HCT116 (cell line): ENCODE results near the gene PEAK1. TPM values are rescaled to one million over a fixed set of nuclear protein-coding genes. Genes with fewer than 3 reads are reported as not detected.

ENCODE experiments used
- ATAC-seq: fragments of 200-7000 bp; cut with Tn5 transposase; 2 replicates; pipeline ENCODE4 v1.9.1; 2020; ENCODE audit warnings: mild to moderate bottlenecking, moderate library complexity
- BruUV-seq: library from RNA; stranded (reverse); fragments of 400-500 nt; replicated peaks from 2 replicates; lab custom pipeline; 2021; lab: Mats Ljungman, UMichigan
- CTCF ChIA-PET: fragments of 300-600 bp; sonication (Branson Sonifier 250); formaldehyde crosslinking; loops from one replicate; lab custom pipeline; 2021; ENCODE audit warnings: antibody characterized with exemption; lab: Charles Lee
- POLR2A ChIA-PET: fragments of 300-600, 350-600 bp; sonication (Branson Sonifier 250); formaldehyde crosslinking; loops from one replicate; lab custom pipeline; 2021; ENCODE audit warnings: antibody characterized with exemption; lab: Charles Lee
- RAD21 ChIA-PET, 2 experiments: fragments of 300-600 bp; sonication (Branson Sonifier 250); formaldehyde crosslinking; loops; one replicate each; lab custom pipeline; 2023; ENCODE audit warnings: low total read pairs in 2 of 2; ENCODE audit not compliant: uncharacterized antibody in 2 of 2, unreplicated experiment in 2 of 2, low non-redundant PET in 1 of 2; lab: Charles Lee
- DNase-seq: peaks from one replicate; pipeline ENCODE4 v3.0.0-alpha.2; 2010; ENCODE audit warnings: low read depth, low spot score
- H2AFZ ChIP-seq: fragments of 200-600 bp; shearing (Covaris generic), sonication (generic); 2 replicates; pipeline ENCODE4 v1.6.1; 2017; ENCODE audit warnings: low read depth, mixed run types, mixed read lengths, antibody characterized with exemption, low read length; ENCODE audit not compliant: poor library complexity, severe bottlenecking
- H3K27ac ChIP-seq: 2 replicates; pipeline ENCODE4 v1.5.1; 2012; ENCODE audit warnings: low read depth, low read length
- H3K27me3 ChIP-seq: fragments of 200-600 bp; sonication (generic); 2 replicates; pipeline ENCODE4 v1.6.1; 2016; ENCODE audit warnings: mixed run types, low read length, mixed read lengths; ENCODE audit not compliant: insufficient read depth
- H3K36me3 ChIP-seq, 2 experiments: fragments of 200-500 bp in 1 of 2; fragments of 200-600 bp in 1 of 2; sonication (Bioruptor generic) in 1 of 2; sonication (generic) in 1 of 2; 2 replicates each; pipeline versions ENCODE4 v1.5.1 to v1.6.1; 2014 to 2016; ENCODE audit warnings: low read length in 2 of 2, inconsistent platforms in 1 of 2, mixed read lengths in 1 of 2, mixed run types in 1 of 2; ENCODE audit not compliant: insufficient read depth in 2 of 2, control insufficient read depth in 1 of 2
- H3K4me1 ChIP-seq, 2 experiments: fragments of 200-600 bp in 1 of 2; sonication (generic) in 1 of 2; 2 replicates each; pipeline versions ENCODE4 v1.5.1 to v1.6.1; 2012 to 2017; ENCODE audit warnings: low read length in 2 of 2, inconsistent platforms in 1 of 2, mild to moderate bottlenecking in 1 of 2, mixed read lengths in 1 of 2, mixed run types in 1 of 2, moderate library complexity in 1 of 2; ENCODE audit not compliant: insufficient read depth in 2 of 2, control insufficient read depth in 1 of 2
- H3K4me2 ChIP-seq: fragments of 200-600 bp; sonication (generic); 2 replicates; pipeline ENCODE4 v1.6.1; 2017; ENCODE audit warnings: mixed run types, low read length, mixed read lengths
- H3K4me3 ChIP-seq, 2 experiments: fragments of 200-600 bp in 1 of 2; sonication (generic) in 1 of 2; replicated peaks in 1 of 2; 2 replicates each; pipeline ENCODE4 v1.5.1; 2011 to 2016; ENCODE audit warnings: low read length in 2 of 2, control low read depth in 1 of 2, low read depth in 1 of 2, mild to moderate bottlenecking in 1 of 2, mixed read lengths in 1 of 2, mixed run types in 1 of 2
- H3K79me2 ChIP-seq: fragments of 200-600 bp; sonication (generic); 2 replicates; pipeline ENCODE4 v1.6.1; 2017; ENCODE audit warnings: mild to moderate bottlenecking, mixed run types, low read length, moderate library complexity, mixed read lengths; ENCODE audit not compliant: insufficient read depth
- H3K9ac ChIP-seq: fragments of 200-600 bp; sonication (generic); 2 replicates; pipeline ENCODE4 v1.6.1; 2016; ENCODE audit warnings: low read length, mixed read lengths
- H3K9me2 ChIP-seq: fragments of 200-600 bp; sonication (generic), shearing (Covaris generic); 2 replicates; pipeline ENCODE4 v1.6.1; 2017; ENCODE audit warnings: mixed run types, mild to moderate bottlenecking, moderate library complexity; ENCODE audit not compliant: insufficient read depth
- H3K9me3 ChIP-seq, 2 experiments: fragments of 200-500 bp in 1 of 2; fragments of 200-600 bp in 1 of 2; sonication (Bioruptor generic) in 1 of 2; sonication (generic) in 1 of 2; 2 replicates each; pipeline ENCODE4 v1.6.1; 2014 to 2017; ENCODE audit warnings: low read length in 2 of 2, mixed read lengths in 2 of 2, inconsistent platforms in 1 of 2, low read depth in 1 of 2, mild to moderate bottlenecking in 1 of 2, mixed run types in 1 of 2, moderate library complexity in 1 of 2; ENCODE audit not compliant: control insufficient read depth in 1 of 2, insufficient read depth in 1 of 2
- H4K20me1 ChIP-seq: fragments of 200-600 bp; sonication (generic), shearing (Covaris generic); 2 replicates; pipeline ENCODE4 v1.6.1; 2017; ENCODE audit warnings: mixed run types, mild to moderate bottlenecking, moderate library complexity; ENCODE audit not compliant: insufficient read depth
- CBX3 ChIP-seq: IDR thresholded peaks from 2 replicates; pipeline ENCODE4 v1.6.1; 2012; ENCODE audit warnings: low read depth
- CEBPB ChIP-seq: IDR thresholded peaks from 2 replicates; pipeline ENCODE4 v1.6.1; 2012; ENCODE audit warnings: low read depth
- EGR1 ChIP-seq: IDR thresholded peaks from 2 replicates; pipeline ENCODE4 v1.6.1; 2012; ENCODE audit warnings: low read depth
- ELF1 ChIP-seq: IDR thresholded peaks from 2 replicates; pipeline ENCODE4 v1.6.1; 2012; ENCODE audit warnings: low read depth, borderline replicate concordance
- EZH2 ChIP-seq: fragments of 200-600 bp; sonication (generic); IDR thresholded peaks from 2 replicates; pipeline ENCODE4 v1.6.1; 2017; ENCODE audit warnings: antibody characterized with exemption, mixed run types
- EZH2phosphoT487 ChIP-seq: fragments of 200-600 bp; IDR thresholded peaks from 2 replicates; pipeline ENCODE4 v1.6.1; 2018; ENCODE audit warnings: antibody characterized with exemption, borderline replicate concordance
- JUND ChIP-seq: IDR thresholded peaks from 2 replicates; pipeline ENCODE4 v1.6.1; 2012
- POLR2AphosphoS5 ChIP-seq: IDR thresholded peaks from 2 replicates; pipeline ENCODE4 v1.6.1; 2011; ENCODE audit warnings: mild to moderate bottlenecking, low read depth, low read length, moderate library complexity
- RAD21 ChIP-seq: IDR thresholded peaks from 2 replicates; pipeline ENCODE4 v1.6.1; 2012; ENCODE audit warnings: low read depth, mild to moderate bottlenecking
- SIN3A ChIP-seq: IDR thresholded peaks from 2 replicates; pipeline ENCODE4 v1.6.1; 2012; ENCODE audit warnings: low read depth
- SP1 ChIP-seq: IDR thresholded peaks from 2 replicates; pipeline ENCODE4 v1.6.1; 2012; ENCODE audit warnings: low read depth
- TCF7L2 ChIP-seq: IDR thresholded peaks from 2 replicates; pipeline ENCODE4 v1.7.0; 2011; ENCODE audit warnings: borderline replicate concordance, inconsistent platforms; ENCODE audit not compliant: insufficient read depth, insufficient read length; ENCODE audit errors: extremely low read depth
- ZFX ChIP-seq: fragments of 450-650 bp; IDR thresholded peaks from 2 replicates; pipeline ENCODE4 v1.6.1; 2017
- intact Hi-C: fragments of 100-400 bp; cut with micrococcal nuclease; formaldehyde crosslinking; loops from 2 replicates; pipeline ENCODE4 v1.10.0; 2022
- total RNA-seq: library from RNA; stranded (reverse); gene quantifications from one replicate; pipeline ENCODE4 v1.2.1, GENCODE V29; 2021; ENCODE audit not compliant: unreplicated experiment
- TF ChIP-seq, protein P1 (sequence below), 3 experiments: fragments of 200-600 bp in 1 of 3; sonication (generic) in 1 of 3; IDR thresholded peaks in 2 of 3; conservative IDR thresholded peaks in 1 of 3; 2 replicates each; pipeline ENCODE4 v1.5.1; 2012 to 2017; ENCODE audit warnings: low read depth in 2 of 3, low read length in 2 of 3, antibody characterized with exemption in 1 of 3, borderline replicate concordance in 1 of 3, control low read depth in 1 of 3, mild to moderate bottlenecking in 1 of 3, mixed read lengths in 1 of 3, mixed run types in 1 of 3, moderate library complexity in 1 of 3; ENCODE audit not compliant: insufficient read depth in 1 of 3
- TF ChIP-seq, protein P2 (sequence below): IDR thresholded peaks from 2 replicates; pipeline ENCODE4 v1.6.1; 2012
- TF ChIP-seq, protein P3 (sequence below): IDR thresholded peaks from 2 replicates; pipeline ENCODE4 v1.6.1; 2012; ENCODE audit warnings: low read depth
- TF ChIP-seq, protein P4 (sequence below): IDR thresholded peaks from 2 replicates; pipeline ENCODE4 v1.6.1; 2011; ENCODE audit warnings: mild to moderate bottlenecking, low read length, moderate library complexity; ENCODE audit not compliant: insufficient replicate concordance; ENCODE audit errors: extremely low read depth

Gene PEAK1
- total RNA-seq, 1 experiment from 2014 or later, result 23.4 TPM

DNA sequence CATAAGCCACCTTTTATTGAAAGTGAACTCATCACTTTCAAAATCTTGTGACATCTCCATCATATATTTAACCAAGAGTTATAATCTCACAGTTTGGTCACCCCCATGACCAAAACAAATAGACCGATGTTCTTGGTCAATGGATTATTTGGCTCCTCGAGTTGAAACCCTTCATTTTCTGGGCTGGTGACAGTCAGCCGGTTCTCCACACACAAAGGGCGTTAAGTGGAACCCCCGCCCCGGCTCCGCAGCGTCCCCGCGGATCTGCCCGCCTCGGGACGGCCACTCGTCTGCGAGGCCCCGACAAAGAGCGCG is 349.8 kb downstream of the PEAK1 start:
- Histone ChIP-seq H2AFZ (no peak overlapping the region), H3K27me3 (no peaks in the 10 kb centered on the region), H3K9ac (peak overlapping the region; percentile 90), H4K20me1 (no peaks in the 10 kb centered on the region; the same call in 1 of the 2 replicates), H3K36me3 (no peaks in the 10 kb centered on the region), H3K4me3 (peak overlapping the region; percentile 71 to 80), H3K4me1 (peaks cover 5 to 17% of the 10 kb centered on the region in 2 experiments; a peak in 3 of 4 replicates), H3K9me2 (no peaks in the 10 kb centered on the region), H3K9me3 (no peaks in the 10 kb centered on the region), H3K27ac (peak overlapping the region; percentile 80), H3K79me2 (peaks cover 52% of the 10 kb centered on the region), H3K4me2 (peak overlapping the region; percentile 72)
- TF ChIP-seq, protein P1, sequence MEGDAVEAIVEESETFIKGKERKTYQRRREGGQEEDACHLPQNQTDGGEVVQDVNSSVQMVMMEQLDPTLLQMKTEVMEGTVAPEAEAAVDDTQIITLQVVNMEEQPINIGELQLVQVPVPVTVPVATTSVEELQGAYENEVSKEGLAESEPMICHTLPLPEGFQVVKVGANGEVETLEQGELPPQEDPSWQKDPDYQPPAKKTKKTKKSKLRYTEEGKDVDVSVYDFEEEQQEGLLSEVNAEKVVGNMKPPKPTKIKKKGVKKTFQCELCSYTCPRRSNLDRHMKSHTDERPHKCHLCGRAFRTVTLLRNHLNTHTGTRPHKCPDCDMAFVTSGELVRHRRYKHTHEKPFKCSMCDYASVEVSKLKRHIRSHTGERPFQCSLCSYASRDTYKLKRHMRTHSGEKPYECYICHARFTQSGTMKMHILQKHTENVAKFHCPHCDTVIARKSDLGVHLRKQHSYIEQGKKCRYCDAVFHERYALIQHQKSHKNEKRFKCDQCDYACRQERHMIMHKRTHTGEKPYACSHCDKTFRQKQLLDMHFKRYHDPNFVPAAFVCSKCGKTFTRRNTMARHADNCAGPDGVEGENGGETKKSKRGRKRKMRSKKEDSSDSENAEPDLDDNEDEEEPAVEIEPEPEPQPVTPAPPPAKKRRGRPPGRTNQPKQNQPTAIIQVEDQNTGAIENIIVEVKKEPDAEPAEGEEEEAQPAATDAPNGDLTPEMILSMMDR (IDR thresholded peaks at IDR 0.05 in 2 of 3, conservative IDR thresholded peaks at IDR 0.05 in 1 of 3; ENCODE audit: borderline replicate concordance in 1 of 3, insufficient read depth in 1 of 3, low read depth in 2 of 3, low read length in 2 of 3), result no peak
- TF ChIP-seq ZFX (no peak), EZH2 (no peak), ELF1 (no peak), JUND (no peak), CEBPB (no peak), EZH2phosphoT487 (no peak), POLR2AphosphoS5 (no peak), TCF7L2 (no peak), RAD21 (no peak), EGR1 (no peak), CBX3 (no peak), SIN3A (no peak), SP1 (no peak)
- TF ChIP-seq, protein P2, sequence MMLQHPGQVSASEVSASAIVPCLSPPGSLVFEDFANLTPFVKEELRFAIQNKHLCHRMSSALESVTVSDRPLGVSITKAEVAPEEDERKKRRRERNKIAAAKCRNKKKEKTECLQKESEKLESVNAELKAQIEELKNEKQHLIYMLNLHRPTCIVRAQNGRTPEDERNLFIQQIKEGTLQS, result no peak
- TF ChIP-seq, protein P3, sequence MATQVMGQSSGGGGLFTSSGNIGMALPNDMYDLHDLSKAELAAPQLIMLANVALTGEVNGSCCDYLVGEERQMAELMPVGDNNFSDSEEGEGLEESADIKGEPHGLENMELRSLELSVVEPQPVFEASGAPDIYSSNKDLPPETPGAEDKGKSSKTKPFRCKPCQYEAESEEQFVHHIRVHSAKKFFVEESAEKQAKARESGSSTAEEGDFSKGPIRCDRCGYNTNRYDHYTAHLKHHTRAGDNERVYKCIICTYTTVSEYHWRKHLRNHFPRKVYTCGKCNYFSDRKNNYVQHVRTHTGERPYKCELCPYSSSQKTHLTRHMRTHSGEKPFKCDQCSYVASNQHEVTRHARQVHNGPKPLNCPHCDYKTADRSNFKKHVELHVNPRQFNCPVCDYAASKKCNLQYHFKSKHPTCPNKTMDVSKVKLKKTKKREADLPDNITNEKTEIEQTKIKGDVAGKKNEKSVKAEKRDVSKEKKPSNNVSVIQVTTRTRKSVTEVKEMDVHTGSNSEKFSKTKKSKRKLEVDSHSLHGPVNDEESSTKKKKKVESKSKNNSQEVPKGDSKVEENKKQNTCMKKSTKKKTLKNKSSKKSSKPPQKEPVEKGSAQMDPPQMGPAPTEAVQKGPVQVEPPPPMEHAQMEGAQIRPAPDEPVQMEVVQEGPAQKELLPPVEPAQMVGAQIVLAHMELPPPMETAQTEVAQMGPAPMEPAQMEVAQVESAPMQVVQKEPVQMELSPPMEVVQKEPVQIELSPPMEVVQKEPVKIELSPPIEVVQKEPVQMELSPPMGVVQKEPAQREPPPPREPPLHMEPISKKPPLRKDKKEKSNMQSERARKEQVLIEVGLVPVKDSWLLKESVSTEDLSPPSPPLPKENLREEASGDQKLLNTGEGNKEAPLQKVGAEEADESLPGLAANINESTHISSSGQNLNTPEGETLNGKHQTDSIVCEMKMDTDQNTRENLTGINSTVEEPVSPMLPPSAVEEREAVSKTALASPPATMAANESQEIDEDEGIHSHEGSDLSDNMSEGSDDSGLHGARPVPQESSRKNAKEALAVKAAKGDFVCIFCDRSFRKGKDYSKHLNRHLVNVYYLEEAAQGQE, result no peak
- TF ChIP-seq, protein P4, sequence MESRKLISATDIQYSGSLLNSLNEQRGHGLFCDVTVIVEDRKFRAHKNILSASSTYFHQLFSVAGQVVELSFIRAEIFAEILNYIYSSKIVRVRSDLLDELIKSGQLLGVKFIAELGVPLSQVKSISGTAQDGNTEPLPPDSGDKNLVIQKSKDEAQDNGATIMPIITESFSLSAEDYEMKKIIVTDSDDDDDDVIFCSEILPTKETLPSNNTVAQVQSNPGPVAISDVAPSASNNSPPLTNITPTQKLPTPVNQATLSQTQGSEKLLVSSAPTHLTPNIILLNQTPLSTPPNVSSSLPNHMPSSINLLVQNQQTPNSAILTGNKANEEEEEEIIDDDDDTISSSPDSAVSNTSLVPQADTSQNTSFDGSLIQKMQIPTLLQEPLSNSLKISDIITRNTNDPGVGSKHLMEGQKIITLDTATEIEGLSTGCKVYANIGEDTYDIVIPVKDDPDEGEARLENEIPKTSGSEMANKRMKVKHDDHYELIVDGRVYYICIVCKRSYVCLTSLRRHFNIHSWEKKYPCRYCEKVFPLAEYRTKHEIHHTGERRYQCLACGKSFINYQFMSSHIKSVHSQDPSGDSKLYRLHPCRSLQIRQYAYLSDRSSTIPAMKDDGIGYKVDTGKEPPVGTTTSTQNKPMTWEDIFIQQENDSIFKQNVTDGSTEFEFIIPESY, result no peak
- ChIA-PET CTCF (no interaction called here), POLR2A (no interaction called here), RAD21 (no interaction called here)
- ATAC-seq (no peak), DNase-seq (no peak)
- BruUV-seq, result no TSS peak
- intact Hi-C loops, result no loop called here
